NCI-H345 (cell line): Measurements from ENCODE around the gene GOLT1A.

Experiments used
- DNase-seq: peaks from one replicate; lab custom pipeline; 2025; lab: John Stamatoyannopoulos, UW

Gene GOLT1A

GRCh38 chr1:204192046-204192445 is 21.7 kb downstream of the GOLT1A start:
- DNase-seq: peak; percentile 40

GRCh38 chr1:204191456-204191855 is 22.3 kb downstream of the GOLT1A start:
- peak; percentile 38 for DNase-seq

GRCh38 chr1:204190212-204191211 is 23.3 kb downstream of the GOLT1A start:
- DNase-seq: peak; percentile 59

GRCh38 chr1:204188959-204189639 is 24.7 kb downstream of the GOLT1A start:
- DNase-seq: no peak

- no peak for DNase-seq
Observed at GRCh38 chr1:204186597-204186996, 27.2 kb downstream of the GOLT1A start.

- no peak for DNase-seq
Observed at GRCh38 chr1:204181116-204181515, 32.7 kb downstream of the GOLT1A start.

- DNase-seq: no peak
Observed at GRCh38 chr1:204180133-204180532, 33.7 kb downstream of the GOLT1A start.

- no peak for DNase-seq
Observed at GRCh38 chr1:204178487-204179281, 35.1 kb downstream of the GOLT1A start.

- no peak for DNase-seq
Observed at GRCh38 chr1:204177133-204177532, 36.7 kb downstream of the GOLT1A start.

GRCh38 chr1:204176049-204176448 is 37.7 kb downstream of the GOLT1A start:
- DNase-seq: no peak

- DNase-seq: no peak
Observed at GRCh38 chr1:204174958-204175357, 38.8 kb downstream of the GOLT1A start.

GRCh38 chr1:204172404-204173029 is 41.3 kb downstream of the GOLT1A start:
- DNase-seq: no peak

GRCh38 chr1:204171751-204172178 is 42.0 kb downstream of the GOLT1A start:
- no peak for DNase-seq

GRCh38 chr1:204170494-204171155 is 43.2 kb downstream of the GOLT1A start:
- no peak for DNase-seq

GRCh38 chr1:204169858-204170257 is 43.9 kb downstream of the GOLT1A start:
- DNase-seq: no peak

- DNase-seq: no peak
Observed at GRCh38 chr1:204167730-204168129, 46.1 kb downstream of the GOLT1A start.

GRCh38 chr1:204166219-204166618 is 47.6 kb downstream of the GOLT1A start, which contains the start of gene REN:
TSS of gene REN (minus strand) at chr1:204166337. CDS start at chr1:204166293, 44 bp downstream.
- DNase-seq: no peak

- DNase-seq: peak; percentile 79
Observed at GRCh38 chr1:204162494-204163074, 51.2 kb downstream of the GOLT1A start.

GRCh38 chr1:204161609-204162493 is 51.9 kb downstream of the GOLT1A start:
- no peak for DNase-seq

GRCh38 chr1:204157962-204158361 is 55.8 kb downstream of the GOLT1A start:
- no peak for DNase-seq
